GM21367 (cell line): ENCODE measurements around the gene FGF18.
A peak's percentile ranks its signal among the peaks of the same experiment; 100 is the strongest.
"Not testable (repeated sequence)": the region's sequence is repeated elsewhere in the genome, so short reads cannot be mapped to it uniquely, and the experiment has no call there.

Source experiments
- ATAC-seq: cut with Tn5 transposase; IDR thresholded peaks from one replicate; pipeline ENCODE4 v1.9.1; 2021; ENCODE audit not compliant: unreplicated experiment

Gene FGF18

GRCh38 chr5:171398660-171399059 lies 20.8 kb upstream of the FGF18 start:
- not testable (repeated sequence) for ATAC-seq

- ATAC-seq: no peak
Measured at GRCh38 chr5:171400169-171400568, 19.3 kb upstream of the FGF18 start.

GRCh38 chr5:171401167-171401947 lies 18.1 kb upstream of the FGF18 start:
- no peak for ATAC-seq

GRCh38 chr5:171402751-171403150 lies 16.7 kb upstream of the FGF18 start:
- ATAC-seq: not testable (repeated sequence)

- no peak for ATAC-seq
Measured at GRCh38 chr5:171405615-171406014, 13.8 kb upstream of the FGF18 start.

GRCh38 chr5:171407234-171407633 lies 12.2 kb upstream of the FGF18 start:
- ATAC-seq: no peak

GRCh38 chr5:171409164-171410136 lies 10.0 kb upstream of the FGF18 start:
- ATAC-seq: no peak

- ATAC-seq: no peak
Measured at GRCh38 chr5:171410181-171410580, 9.3 kb upstream of the FGF18 start.

- no peak for ATAC-seq
Measured at GRCh38 chr5:171412186-171412585, 7.3 kb upstream of the FGF18 start.

- no peak for ATAC-seq
Measured at GRCh38 chr5:171413153-171413910, 6.1 kb upstream of the FGF18 start.

GRCh38 chr5:171413993-171414392 lies 5.5 kb upstream of the FGF18 start:
- ATAC-seq: not testable (repeated sequence)

GRCh38 chr5:171415115-171415730 lies 4.2 kb upstream of the FGF18 start:
- no peak for ATAC-seq

- no peak for ATAC-seq
Measured at GRCh38 chr5:171416160-171417049, 3.0 kb upstream of the FGF18 start.

- ATAC-seq: peak; percentile 76
Measured at GRCh38 chr5:171418316-171418981, 998 bp upstream of the FGF18 start.

- ATAC-seq: no peak
Measured at GRCh38 chr5:171419688-171420430, 412 bp downstream of the FGF18 start.

GRCh38 chr5:171420431-171421241 lies 1.2 kb downstream of the FGF18 start:
- no peak for ATAC-seq
